Mononuclear cell (primary cell): ENCODE measurements around the gene PPP2R1B. TPM values are rescaled to one million over a fixed set of nuclear protein-coding genes. Genes with fewer than 3 reads are reported as not detected.
A peak's percentile ranks its signal among the peaks of the same experiment; 100 is the strongest.

Experiments
- H3K27me3 ChIP-seq: 2 replicates; pipeline ENCODE4 v1.6.0; 2011; ENCODE audit warnings: low read length, control low read depth; ENCODE audit not compliant: insufficient read depth
- H3K4me1 ChIP-seq: 2 replicates; pipeline ENCODE4 v1.5.1; 2011; ENCODE audit warnings: mild to moderate bottlenecking, low read length, control low read depth; ENCODE audit not compliant: insufficient read depth
- H3K4me3 ChIP-seq: 2 replicates; pipeline ENCODE4 v1.5.1; 2011; ENCODE audit warnings: mild to moderate bottlenecking, low read length, moderate library complexity
- H3K9me3 ChIP-seq: 2 replicates; pipeline ENCODE4 v1.5.1; 2011; ENCODE audit warnings: low read depth, mild to moderate bottlenecking, control low read depth, low read length
- total RNA-seq: library from RNA; depleted of rRNA; stranded (reverse); fragments of >200 nt; gene quantifications from one replicate; pipeline ENCODE4 v1.2.3, GENCODE V29; 2012

PPP2R1B gene
- 27.1 TPM for total RNA-seq

DNA sequence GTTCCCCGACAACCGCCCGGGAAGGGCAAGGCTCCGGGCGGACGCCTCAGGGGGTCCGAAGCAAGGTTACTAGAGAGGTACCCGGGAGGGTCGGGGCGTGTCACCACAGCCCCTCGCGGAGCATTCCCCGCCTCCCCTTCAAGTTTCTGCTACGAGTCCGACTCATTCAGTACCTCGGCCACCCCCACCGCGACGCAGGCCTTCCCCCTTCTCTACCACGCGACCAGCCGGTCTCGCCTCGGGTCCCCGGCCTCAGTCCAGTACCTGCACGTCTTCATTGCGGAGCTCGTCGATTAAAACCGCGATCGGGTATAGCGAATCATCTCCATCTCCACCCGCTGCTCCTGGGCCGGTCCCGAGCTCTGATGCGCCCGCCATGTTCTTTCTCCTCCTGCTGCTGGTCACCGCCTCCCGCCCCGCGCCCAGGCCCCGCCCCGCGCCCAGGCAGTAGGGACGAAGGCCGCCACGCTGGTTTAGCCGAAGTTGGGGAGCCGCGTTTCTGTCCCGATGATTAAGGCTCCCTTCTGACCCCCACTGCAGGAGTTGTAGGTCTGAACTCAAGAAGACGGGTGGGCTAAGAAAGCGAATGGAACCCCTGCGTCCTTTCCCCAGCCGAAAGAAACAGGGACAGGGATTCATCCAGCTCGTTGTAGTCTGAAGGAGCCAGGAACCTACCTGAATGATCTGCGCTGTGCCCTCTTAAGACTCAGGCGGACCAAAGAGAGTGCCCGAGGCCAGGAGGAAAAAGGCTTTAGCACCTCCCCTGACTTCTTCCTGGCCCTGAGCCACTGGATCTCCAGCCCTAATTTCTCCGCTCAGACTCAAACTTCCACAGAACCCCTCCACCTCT is at the start of gene PPP2R1B:
TSS of gene PPP2R1B (minus strand) at position 406 of the 850 bp plus-strand sequence. CDS start at position 378, 28 bp downstream.
- Histone ChIP-seq H3K4me1 (peaks cover 31% of the 10 kb centered on the region), H3K27me3 (no peaks in the 10 kb centered on the region), H3K4me3 (peak within 1 kb of the TSS; percentile 93), H3K9me3 (no peaks in the 10 kb centered on the region)

DNA sequence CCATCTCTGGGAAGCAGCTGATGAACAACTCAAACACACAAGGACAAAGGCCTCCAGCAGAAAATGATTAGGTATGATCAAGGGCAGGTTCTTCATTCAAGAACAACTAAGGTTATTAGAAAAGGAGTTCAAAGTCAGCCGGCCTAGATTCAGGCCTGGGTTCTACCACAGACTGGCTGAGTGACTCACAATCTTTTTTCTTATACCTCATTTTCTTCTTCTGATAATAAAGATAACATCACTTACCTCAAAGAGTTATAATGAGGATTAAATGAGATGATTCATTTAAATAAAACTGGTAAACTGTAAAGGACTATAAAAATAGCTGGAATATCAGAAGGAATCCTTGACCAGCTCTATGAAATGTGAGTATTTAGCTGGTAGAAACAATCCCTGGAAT is 49.3 kb upstream of the PPP2R1B start:
- Histone ChIP-seq H3K4me1 (no peaks in the 10 kb centered on the region), H3K9me3 (no peaks in the 10 kb centered on the region), H3K4me3 (no peak overlapping the region), H3K27me3 (no peaks in the 10 kb centered on the region)

DNA sequence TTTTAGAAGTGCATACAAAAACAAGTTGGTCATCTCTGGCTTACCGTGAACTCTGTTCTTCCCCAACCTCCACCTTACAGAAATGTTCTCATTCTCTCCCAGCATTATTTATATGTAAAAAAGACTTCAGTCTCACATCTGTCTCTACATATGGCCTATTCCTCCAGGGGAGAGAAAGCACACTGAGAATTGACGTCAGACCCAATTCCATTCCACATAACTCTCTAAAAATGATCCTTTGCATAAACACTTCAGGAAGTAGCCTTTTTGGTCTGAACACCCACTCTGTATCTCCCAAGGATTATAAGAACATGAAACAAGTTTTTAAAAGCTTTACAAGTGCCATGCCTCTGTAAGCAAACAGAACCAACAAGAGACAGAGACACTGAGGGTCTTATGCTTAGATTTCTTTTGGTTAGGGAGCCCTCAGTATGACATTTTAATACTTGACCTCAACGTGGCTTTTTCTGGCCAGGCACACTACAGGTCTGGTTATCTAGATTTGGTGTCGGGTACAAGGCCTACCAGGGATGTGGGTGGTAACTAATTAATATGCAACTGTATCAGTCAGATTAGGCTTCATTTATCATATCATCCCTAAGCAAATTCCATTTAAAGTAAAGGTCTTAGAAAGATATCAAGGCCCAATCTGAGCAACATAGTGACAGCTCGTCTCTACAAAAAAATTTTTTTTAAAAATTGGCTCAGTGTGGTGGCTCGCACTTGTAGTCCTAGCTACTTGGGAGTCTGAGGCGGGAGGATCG is 48.5 kb upstream of the PPP2R1B start:
- Histone ChIP-seq H3K4me3 (no peak overlapping the region), H3K27me3 (no peaks in the 10 kb centered on the region), H3K4me1 (no peaks in the 10 kb centered on the region), H3K9me3 (no peaks in the 10 kb centered on the region)

- H3K27me3 ChIP-seq = no peaks in the 10 kb centered on the region
- H3K4me3 ChIP-seq = no peak overlapping the region
- H3K4me1 ChIP-seq = no peaks in the 10 kb centered on the region
- H3K9me3 ChIP-seq = no peaks in the 10 kb centered on the region
Measured at GRCh38 chr11:111814106-111814505, 47.9 kb upstream of the PPP2R1B start.

- Histone ChIP-seq H3K9me3 (no peaks in the 10 kb centered on the region), H3K27me3 (no peaks in the 10 kb centered on the region), H3K4me1 (no peaks in the 10 kb centered on the region), H3K4me3 (no peak overlapping the region)
Measured at GRCh38 chr11:111812211-111812610, 46.0 kb upstream of the PPP2R1B start.

GRCh38 chr11:111811445-111811844 is 45.3 kb upstream of the PPP2R1B start:
- H3K9me3 ChIP-seq = no peaks in the 10 kb centered on the region
- no peak overlapping the region for H3K4me3 ChIP-seq
- no peaks in the 10 kb centered on the region for H3K27me3 ChIP-seq
- no peaks in the 10 kb centered on the region for H3K4me1 ChIP-seq

- Histone ChIP-seq H3K27me3 (no peaks in the 10 kb centered on the region), H3K9me3 (no peaks in the 10 kb centered on the region), H3K4me3 (no peak overlapping the region), H3K4me1 (no peaks in the 10 kb centered on the region)
Measured at GRCh38 chr11:111808834-111809233, 42.6 kb upstream of the PPP2R1B start.

DNA sequence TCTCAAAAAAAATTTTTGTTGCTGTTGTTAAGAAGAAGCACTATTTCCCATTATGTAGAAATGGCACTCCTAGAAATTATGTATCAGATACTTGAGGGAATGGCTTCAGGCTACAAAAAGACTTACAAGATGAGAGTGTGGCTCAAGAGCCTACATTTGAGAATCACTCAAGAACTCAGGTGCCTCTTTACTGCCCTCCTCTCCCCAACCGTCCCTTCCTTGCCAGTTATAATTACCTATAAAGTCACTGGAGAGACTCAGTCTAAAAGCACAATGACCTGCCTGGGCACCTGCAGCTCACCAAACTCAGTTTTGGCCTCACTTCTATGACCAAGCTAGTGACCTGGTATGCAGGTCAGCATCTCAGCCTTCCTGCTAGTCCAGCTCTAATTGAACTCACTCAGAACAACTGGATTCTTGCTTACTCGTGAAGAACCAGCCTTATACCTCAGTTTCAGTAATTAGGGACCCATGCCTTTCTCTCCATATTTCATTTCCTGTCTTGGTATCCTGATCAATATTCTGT is 41.9 kb upstream of the PPP2R1B start:
- Histone ChIP-seq H3K4me3 (no peak overlapping the region), H3K27me3 (no peaks in the 10 kb centered on the region), H3K9me3 (no peaks in the 10 kb centered on the region), H3K4me1 (no peaks in the 10 kb centered on the region)

GRCh38 chr11:111807076-111807475 is 40.9 kb upstream of the PPP2R1B start:
- Histone ChIP-seq H3K9me3 (no peaks in the 10 kb centered on the region), H3K27me3 (no peaks in the 10 kb centered on the region), H3K4me1 (no peaks in the 10 kb centered on the region), H3K4me3 (no peak overlapping the region)

- peaks cover 9% of the 10 kb centered on the region for H3K9me3 ChIP-seq
- H3K4me3 ChIP-seq = no peak overlapping the region
- no peaks in the 10 kb centered on the region for H3K27me3 ChIP-seq
- no peaks in the 10 kb centered on the region for H3K4me1 ChIP-seq
Measured at GRCh38 chr11:111801135-111801534, 34.9 kb upstream of the PPP2R1B start.

GRCh38 chr11:111798279-111798678 is 32.1 kb upstream of the PPP2R1B start:
- no peak overlapping the region for H3K4me3 ChIP-seq
- peaks cover 9% of the 10 kb centered on the region for H3K9me3 ChIP-seq
- no peaks in the 10 kb centered on the region for H3K27me3 ChIP-seq
- no peaks in the 10 kb centered on the region for H3K4me1 ChIP-seq

GRCh38 chr11:111797145-111797581 is 31.0 kb upstream of the PPP2R1B start:
- no peak overlapping the region for H3K4me3 ChIP-seq
- no peaks in the 10 kb centered on the region for H3K27me3 ChIP-seq
- H3K9me3 ChIP-seq = peaks cover 9% of the 10 kb centered on the region
- no peaks in the 10 kb centered on the region for H3K4me1 ChIP-seq

DNA sequence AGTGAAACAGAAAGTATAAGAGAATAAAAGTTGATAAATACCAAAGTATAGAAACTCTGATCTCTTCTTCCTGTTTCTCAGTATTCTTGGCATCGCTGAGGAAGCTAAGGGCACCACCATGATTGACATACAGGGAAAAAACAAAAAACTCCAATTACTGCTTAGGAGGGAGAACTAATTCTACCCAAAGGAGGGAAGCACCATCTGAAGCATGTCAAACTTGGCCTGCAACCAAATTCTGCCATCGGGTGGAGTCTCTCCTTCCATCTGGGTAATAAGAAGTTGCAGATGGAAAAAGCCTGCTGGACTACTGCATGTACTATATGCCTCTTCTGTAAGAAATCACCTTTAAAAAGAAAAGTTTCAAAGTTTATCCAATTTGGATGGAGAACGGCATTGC is 30.5 kb upstream of the PPP2R1B start:
- Histone ChIP-seq H3K9me3 (peaks cover 9% of the 10 kb centered on the region), H3K27me3 (no peaks in the 10 kb centered on the region), H3K4me1 (no peaks in the 10 kb centered on the region), H3K4me3 (no peak overlapping the region)

GRCh38 chr11:111795334-111795985 is 29.3 kb upstream of the PPP2R1B start:
- peaks cover 9% of the 10 kb centered on the region for H3K9me3 ChIP-seq
- H3K4me1 ChIP-seq = no peaks in the 10 kb centered on the region
- no peaks in the 10 kb centered on the region for H3K27me3 ChIP-seq
- H3K4me3 ChIP-seq = no peak overlapping the region

DNA sequence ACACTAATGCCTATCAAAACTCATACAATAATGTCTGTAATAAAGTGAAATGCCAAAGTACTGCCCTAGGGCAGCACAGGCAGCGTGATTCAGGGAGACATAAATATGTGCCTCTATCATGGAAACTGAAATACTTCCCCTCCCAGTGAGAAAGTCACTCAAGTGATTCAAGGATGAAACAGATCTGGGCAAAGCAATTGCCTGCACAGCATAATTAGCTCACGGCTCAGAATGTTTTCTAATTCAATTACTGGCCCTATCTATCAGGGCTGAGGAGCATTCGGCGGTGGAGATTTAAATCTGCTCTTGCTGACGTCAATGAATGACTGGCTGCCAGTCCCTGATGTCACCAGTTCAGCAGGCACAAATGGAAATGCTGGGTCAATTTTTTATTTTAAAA is 27.7 kb upstream of the PPP2R1B start:
- Histone ChIP-seq H3K4me3 (no peak overlapping the region), H3K9me3 (peaks cover 9% of the 10 kb centered on the region), H3K27me3 (no peaks in the 10 kb centered on the region), H3K4me1 (no peaks in the 10 kb centered on the region)
